MG63 (cell line): ENCODE measurements around the gene PCLO. TPM values are rescaled to one million over a fixed set of nuclear protein-coding genes. Genes with fewer than 3 reads are reported as not detected.
"Not testable (repeated sequence)": the region's sequence is repeated elsewhere in the genome, so short reads cannot be mapped to it uniquely, and the experiment has no call there.

Experiments used
- DNase-seq: peaks from one replicate; pipeline ENCODE4 v3.0.0-alpha.2; 2020
- H3K27me3 ChIP-seq: fragments of 250-450 bp; sonication (Bioruptor Pico); 2 replicates; pipeline ENCODE4 v1.5.1; 2020; ENCODE audit warnings: mild to moderate bottlenecking, moderate library complexity
- H3K36me3 ChIP-seq: fragments of 250-450 bp; sonication (Bioruptor Pico); 2 replicates; pipeline ENCODE4 v1.5.1; 2020; ENCODE audit warnings: mild to moderate bottlenecking, moderate library complexity
- H3K4me3 ChIP-seq: fragments of 250-450 bp; sonication (Bioruptor Pico); 2 replicates; pipeline ENCODE4 v1.5.1; 2020; ENCODE audit warnings: mild to moderate bottlenecking, moderate library complexity
- H3K9me3 ChIP-seq: fragments of 250-450 bp; sonication (Bioruptor Pico); 2 replicates; pipeline ENCODE4 v1.5.1; 2020; ENCODE audit warnings: mild to moderate bottlenecking, moderate library complexity
- total RNA-seq: library from RNA; depleted of rRNA; stranded (reverse); fragments of >200 nt; shearing (Covaris generic); gene quantifications from 2 replicates; pipeline ENCODE4 v1.2.3, GENCODE V29; 2014; ENCODE audit warnings: low replicate concordance

Gene PCLO
- total RNA-seq, 1 experiment from 2014 or later = not detected

GRCh38 chr7:83096065-83096580 lies 66.6 kb downstream of the PCLO start:
- Histone ChIP-seq H3K27me3 (no peaks in the 10 kb centered on the region), H3K4me3 (no peak overlapping the region), H3K36me3 (no peaks in the 10 kb centered on the region), H3K9me3 (no peaks in the 10 kb centered on the region)
- DNase-seq = no peak

GRCh38 chr7:83085299-83085698 lies 77.4 kb downstream of the PCLO start:
- Histone ChIP-seq H3K27me3 (no peaks in the 10 kb centered on the region), H3K9me3 (no peaks in the 10 kb centered on the region), H3K4me3 (no peak overlapping the region), H3K36me3 (no peaks in the 10 kb centered on the region)
- DNase-seq = no peak

GRCh38 chr7:83079879-83080278 lies 82.8 kb downstream of the PCLO start:
- H3K4me3 ChIP-seq, DNase-seq, H3K36me3 ChIP-seq, H3K27me3 ChIP-seq, H3K9me3 ChIP-seq: not testable (repeated sequence)

- Histone ChIP-seq H3K36me3 (no peaks in the 10 kb centered on the region), H3K27me3 (no peaks in the 10 kb centered on the region), H3K9me3 (no peaks in the 10 kb centered on the region), H3K4me3 (no peak overlapping the region)
- no peak for DNase-seq
Observed at GRCh38 chr7:83077328-83077727, 85.4 kb downstream of the PCLO start.

GRCh38 chr7:83072576-83073517 lies 89.8 kb downstream of the PCLO start:
- DNase-seq = no peak
- Histone ChIP-seq H3K27me3 (no peaks in the 10 kb centered on the region), H3K9me3 (no peaks in the 10 kb centered on the region), H3K36me3 (no peaks in the 10 kb centered on the region), H3K4me3 (no peak overlapping the region)

- H3K36me3 ChIP-seq = no peaks in the 10 kb centered on the region
- H3K4me3 ChIP-seq = no peak overlapping the region
- H3K9me3 ChIP-seq = no peaks in the 10 kb centered on the region
- H3K27me3 ChIP-seq = no peaks in the 10 kb centered on the region
- no peak for DNase-seq
Observed at GRCh38 chr7:83065714-83066113, 97.0 kb downstream of the PCLO start.

GRCh38 chr7:83060218-83060617 lies 102.5 kb downstream of the PCLO start:
- Histone ChIP-seq H3K27me3 (no peaks in the 10 kb centered on the region), H3K36me3 (no peaks in the 10 kb centered on the region), H3K9me3 (no peaks in the 10 kb centered on the region), H3K4me3 (no peak overlapping the region)
- DNase-seq = no peak

GRCh38 chr7:83058667-83059066 lies 104.0 kb downstream of the PCLO start:
- no peaks in the 10 kb centered on the region for H3K36me3 ChIP-seq
- no peaks in the 10 kb centered on the region for H3K9me3 ChIP-seq
- H3K4me3 ChIP-seq = no peak overlapping the region
- H3K27me3 ChIP-seq = no peaks in the 10 kb centered on the region
- DNase-seq = no peak

GRCh38 chr7:83055197-83055596 lies 107.5 kb downstream of the PCLO start:
- H3K36me3 ChIP-seq = no peaks in the 10 kb centered on the region
- no peaks in the 10 kb centered on the region for H3K27me3 ChIP-seq
- no peak overlapping the region for H3K4me3 ChIP-seq
- no peak for DNase-seq
- no peaks in the 10 kb centered on the region for H3K9me3 ChIP-seq

- Histone ChIP-seq H3K9me3 (no peaks in the 10 kb centered on the region), H3K36me3 (no peaks in the 10 kb centered on the region), H3K27me3 (no peaks in the 10 kb centered on the region), H3K4me3 (no peak overlapping the region)
- no peak for DNase-seq
Observed at GRCh38 chr7:83054472-83054871, 108.2 kb downstream of the PCLO start.

GRCh38 chr7:83053965-83054364 lies 108.7 kb downstream of the PCLO start:
- H3K9me3 ChIP-seq = no peaks in the 10 kb centered on the region
- DNase-seq = no peak
- no peak overlapping the region for H3K4me3 ChIP-seq
- H3K27me3 ChIP-seq = no peaks in the 10 kb centered on the region
- H3K36me3 ChIP-seq = no peaks in the 10 kb centered on the region

GRCh38 chr7:83040484-83040883 lies 122.2 kb downstream of the PCLO start:
- Histone ChIP-seq H3K4me3 (no peak overlapping the region), H3K27me3 (no peaks in the 10 kb centered on the region), H3K9me3 (no peaks in the 10 kb centered on the region), H3K36me3 (no peaks in the 10 kb centered on the region)
- no peak for DNase-seq

- Histone ChIP-seq H3K27me3 (no peaks in the 10 kb centered on the region), H3K36me3 (no peaks in the 10 kb centered on the region)
- DNase-seq = no peak
Observed at GRCh38 chr7:83038787-83039186, 123.9 kb downstream of the PCLO start.

GRCh38 chr7:83036721-83037380 lies 125.8 kb downstream of the PCLO start:
- H3K9me3 ChIP-seq = no peaks in the 10 kb centered on the region
- H3K36me3 ChIP-seq = no peaks in the 10 kb centered on the region
- no peak overlapping the region for H3K4me3 ChIP-seq
- no peaks in the 10 kb centered on the region for H3K27me3 ChIP-seq
- no peak for DNase-seq

More at GRCh38 chr7:83038787-83039186, 123.9 kb downstream of the PCLO start:
- Histone ChIP-seq H3K4me3 (no peak overlapping the region), H3K9me3 (no peaks in the 10 kb centered on the region)

- no peak for DNase-seq
- no peak overlapping the region for H3K4me3 ChIP-seq
- no peaks in the 10 kb centered on the region for H3K27me3 ChIP-seq
- no peaks in the 10 kb centered on the region for H3K9me3 ChIP-seq
- H3K36me3 ChIP-seq = no peaks in the 10 kb centered on the region
Observed at GRCh38 chr7:83036130-83036529, 126.6 kb downstream of the PCLO start.

GRCh38 chr7:83032195-83032594 lies 130.5 kb downstream of the PCLO start:
- Histone ChIP-seq H3K4me3 (no peak overlapping the region), H3K9me3 (no peaks in the 10 kb centered on the region)

GRCh38 chr7:83023817-83024665 lies 138.6 kb downstream of the PCLO start:
- H3K36me3 ChIP-seq, DNase-seq, H3K27me3 ChIP-seq, H3K4me3 ChIP-seq, H3K9me3 ChIP-seq: not testable (repeated sequence)

More at GRCh38 chr7:83032195-83032594, 130.5 kb downstream of the PCLO start:
- no peak for DNase-seq
- Histone ChIP-seq H3K27me3 (no peaks in the 10 kb centered on the region), H3K36me3 (no peaks in the 10 kb centered on the region)
